ENCODE results near the gene POM121C.
"Not testable (repeated sequence)": the region's sequence is repeated elsewhere in the genome, so short reads cannot be mapped to it uniquely, and the experiment has no call there.

DNA sequence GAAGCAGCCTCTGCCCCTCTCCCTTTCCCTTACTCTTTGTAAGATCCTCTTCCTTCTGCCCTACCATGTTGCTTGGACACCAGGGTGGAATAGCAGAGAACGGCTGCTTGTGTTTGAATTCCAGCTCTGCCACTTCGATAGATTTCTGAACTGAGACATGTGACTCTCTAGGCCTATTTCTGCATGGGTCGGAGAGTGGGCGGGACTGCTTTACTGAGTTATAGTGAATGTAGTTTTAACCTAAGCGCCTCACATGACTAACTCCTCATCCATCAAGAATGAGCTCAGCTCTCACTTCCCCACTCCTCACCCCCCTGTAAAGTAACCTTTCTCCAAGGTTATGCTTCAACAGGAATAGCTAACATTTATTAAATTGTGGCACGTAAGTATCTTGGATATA lies 71.9 kb downstream of the POM121C start:
- TF ChIP-seq, protein P1, sequence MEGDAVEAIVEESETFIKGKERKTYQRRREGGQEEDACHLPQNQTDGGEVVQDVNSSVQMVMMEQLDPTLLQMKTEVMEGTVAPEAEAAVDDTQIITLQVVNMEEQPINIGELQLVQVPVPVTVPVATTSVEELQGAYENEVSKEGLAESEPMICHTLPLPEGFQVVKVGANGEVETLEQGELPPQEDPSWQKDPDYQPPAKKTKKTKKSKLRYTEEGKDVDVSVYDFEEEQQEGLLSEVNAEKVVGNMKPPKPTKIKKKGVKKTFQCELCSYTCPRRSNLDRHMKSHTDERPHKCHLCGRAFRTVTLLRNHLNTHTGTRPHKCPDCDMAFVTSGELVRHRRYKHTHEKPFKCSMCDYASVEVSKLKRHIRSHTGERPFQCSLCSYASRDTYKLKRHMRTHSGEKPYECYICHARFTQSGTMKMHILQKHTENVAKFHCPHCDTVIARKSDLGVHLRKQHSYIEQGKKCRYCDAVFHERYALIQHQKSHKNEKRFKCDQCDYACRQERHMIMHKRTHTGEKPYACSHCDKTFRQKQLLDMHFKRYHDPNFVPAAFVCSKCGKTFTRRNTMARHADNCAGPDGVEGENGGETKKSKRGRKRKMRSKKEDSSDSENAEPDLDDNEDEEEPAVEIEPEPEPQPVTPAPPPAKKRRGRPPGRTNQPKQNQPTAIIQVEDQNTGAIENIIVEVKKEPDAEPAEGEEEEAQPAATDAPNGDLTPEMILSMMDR (IDR thresholded peaks at IDR 0.05) = not testable (repeated sequence)
- TF ChIP-seq POLR2A (IDR thresholded peaks at IDR 0.05) = not testable (repeated sequence)

Measured in ovary (tissue), 3 donors.